Amniotic epithelial cell (primary cell): ENCODE results near the gene ACAD11.

Experiments
- DNase-seq: peaks from one replicate; pipeline ENCODE4 v3.0.0-alpha.2; 2010; ENCODE audit warnings: low read depth

ACAD11 gene

DNA sequence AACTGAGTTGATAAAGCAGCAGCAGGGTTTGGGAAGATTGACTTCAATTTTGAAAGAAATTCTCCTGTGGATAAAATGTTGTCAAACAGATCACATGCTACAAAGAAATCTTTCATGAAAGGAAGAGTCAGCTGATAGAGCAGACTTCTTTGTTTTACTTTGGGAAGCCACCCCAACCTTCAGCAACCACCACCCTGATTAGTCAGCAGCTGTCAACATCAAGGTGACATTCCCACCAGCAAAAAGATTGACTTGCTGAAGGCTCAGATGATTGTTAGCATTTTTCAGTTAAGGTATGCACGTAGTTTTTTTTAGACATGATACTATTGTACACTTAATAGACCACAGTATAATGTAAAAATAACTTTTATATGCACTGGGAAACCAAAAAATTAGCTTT, 150.1 kb downstream of the ACAD11 start:
- DNase-seq: no peak

DNA sequence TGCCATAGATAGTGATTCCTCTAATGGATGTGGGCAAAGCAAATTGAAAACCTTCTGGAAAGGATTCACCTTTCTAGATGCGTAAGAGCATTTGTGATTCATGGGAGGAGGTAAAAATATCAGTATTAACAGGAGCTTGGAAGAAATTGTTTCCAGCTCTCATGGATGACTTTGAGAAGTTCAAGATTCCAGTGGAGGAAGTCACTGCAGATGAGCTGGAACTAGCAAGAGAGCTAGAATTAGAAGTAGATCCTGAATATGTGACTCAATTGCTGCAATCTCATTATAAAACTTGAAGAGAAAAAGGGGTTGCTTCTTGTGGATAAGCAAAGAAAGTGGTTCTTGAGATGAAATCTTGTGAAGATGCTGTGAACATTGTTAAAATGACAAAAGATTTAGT, 150.5 kb downstream of the ACAD11 start:
- no peak for DNase-seq
